ENCODE data around the gene CCDC33. TPM values are rescaled to one million over a fixed set of nuclear protein-coding genes. Genes with fewer than 3 reads are reported as not detected.
A peak's percentile ranks its signal among the peaks of the same experiment; 100 is the strongest.

The CCDC33 gene
- total and polyA plus RNA-seq, 10 of the 15 experiments (the other 5 are each of a cell fraction or from before 2014, with no cell fraction given): 0.57 to 5.8 (median 4.3) TPM

DNA sequence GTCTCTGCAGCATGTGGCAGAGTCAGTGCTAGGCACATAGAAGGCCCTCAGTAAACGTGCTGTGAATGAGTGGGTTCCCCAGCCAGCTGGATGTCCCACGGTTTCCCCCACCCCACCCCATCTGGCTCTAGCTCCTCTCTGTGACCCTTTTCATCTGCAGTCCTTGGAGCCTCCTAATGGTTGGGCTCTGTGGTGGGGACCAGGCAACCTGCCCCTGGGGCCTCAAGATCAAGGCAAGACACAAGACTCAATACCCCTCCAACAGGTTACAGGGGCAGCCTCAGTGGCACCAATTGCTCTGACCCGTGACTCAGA, 148.4 kb downstream of the CCDC33 start (continued):
- TF ChIP-seq, protein P1, sequence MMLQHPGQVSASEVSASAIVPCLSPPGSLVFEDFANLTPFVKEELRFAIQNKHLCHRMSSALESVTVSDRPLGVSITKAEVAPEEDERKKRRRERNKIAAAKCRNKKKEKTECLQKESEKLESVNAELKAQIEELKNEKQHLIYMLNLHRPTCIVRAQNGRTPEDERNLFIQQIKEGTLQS (IDR thresholded peaks at IDR 0.05; ENCODE audit: borderline replicate concordance, extremely low read depth, low read depth, low read length): no peak
- TF ChIP-seq NFYB (IDR thresholded peaks at IDR 0.05; ENCODE audit: insufficient read depth, low read depth, low read length) (no peak), BACH1 (IDR thresholded peaks at IDR 0.05; ENCODE audit: borderline replicate concordance) (peak; percentile 50; the same call in 1 of the 2 replicates), HDAC2 (IDR thresholded peaks at IDR 0.05) (no peak), USF2 (IDR thresholded peaks at IDR 0.05; ENCODE audit: borderline replicate concordance, low read depth, low read length) (no peak)

GRCh38 chr15:74384881-74385643, 148.9 kb downstream of the CCDC33 start:
- in situ Hi-C loops (cut with MboI): loop anchor here (5.0 kb wide), 2 partner anchors 52 to 157 kb away; partner anchors contain the start of gene ARID3B
- Histone ChIP-seq H3K9ac (ENCODE audit: control insufficient read depth, insufficient read depth, low read length) (peak overlapping the region; percentile 77), H3K79me2 (ENCODE audit: control insufficient read depth, insufficient read depth, low read length) (peaks cover 30% of the 10 kb centered on the region), H3K27ac (ENCODE audit: control insufficient read depth, insufficient read depth) (peak overlapping the region; percentile 97), H3K4me2 (ENCODE audit: control insufficient read depth, insufficient read depth) (peak overlapping the region; percentile 81), H3K9me3 (replicated peaks; ENCODE audit: control insufficient read depth, insufficient read depth, low read length) (no peaks in the 10 kb centered on the region), H4K20me1 (ENCODE audit: control insufficient read depth, insufficient read depth) (no peaks in the 10 kb centered on the region), H3K27me3 (replicated peaks in 1 of 2; ENCODE audit: control insufficient read depth in 2 of 2, insufficient read depth in 2 of 2, low read length in 1 of 2) (no peaks in the 10 kb centered on the region), H3K4me1 (ENCODE audit: control insufficient read depth, insufficient read depth, low read length) (peaks cover 65% of the 10 kb centered on the region), H3K36me3 (ENCODE audit: control insufficient read depth in 2 of 2, insufficient read depth in 2 of 2, low read length in 1 of 2) (no peaks in the 10 kb centered on the region; a peak in 1 of 4 replicates), H2AFZ (ENCODE audit: control insufficient read depth, low read depth, low read length) (no peak overlapping the region), H3K4me3 (peak overlapping the region; percentile 20; the same call in 1 of the 2 replicates)
- peak; percentile 82 for ATAC-seq
- whole genome bisulfite sequencing (ENCODE audit: insufficient coverage, insufficient replicate concordance, low lambda C conversion rate, missing lambda C conversion rate): 0% methylated on average over 7 of the region's 8 CpGs
- POLR2A ChIA-PET: interaction anchor here (0.5 to 15.8 kb wide), 19 partner anchors 10 to 403 kb away, joined by 3 to 302 read pairs (median 4); partner anchors contain the start of genes ARID3B, SEMA7A and UBL7
- intact Hi-C loops (cut with micrococcal nuclease; ENCODE audit: unreplicated experiment): loop anchor here (1.0 kb wide), 1 partner anchor 9 kb away; no protein-coding TSS in a partner anchor
- BruUV-seq (replicated peaks): no TSS peak
- RAD21 ChIA-PET (ENCODE audit: unreplicated experiment): interaction anchor here (0.6 to 7.4 kb wide), 25 partner anchors 9 to 566 kb away, joined by 3 to 262 read pairs (median 5); partner anchors contain the start of genes ARID3B, SEMA7A and UBL7
- CTCF ChIA-PET: interaction anchor here (0.9 to 21.7 kb wide), 15 partner anchors 10 to 403 kb away, joined by 3 to 655 read pairs (median 4); partner anchors contain the start of genes SEMA7A and UBL7
- peak; percentile 99 for FAIRE-seq
- SMC1A ChIA-PET (ENCODE audit: uncharacterized antibody, unreplicated experiment): interaction anchor here (0.6 to 21.3 kb wide), 18 partner anchors 10 to 485 kb away, joined by 3 to 544 read pairs (median 4); partner anchors contain the start of genes ARID3B, SEMA7A and UBL7
- DNase-seq (ENCODE audit: low read depth, low spot score): peak; percentile 95
- TF ChIP-seq ZBED1 (IDR thresholded peaks at IDR 0.05; ENCODE audit: borderline replicate concordance) (peak; percentile 84), BACH1 (IDR thresholded peaks at IDR 0.05; ENCODE audit: borderline replicate concordance) (0 out of 2 replicates have a peak, but pooled peaks have one; percentile 45), PAX8 (IDR thresholded peaks at IDR 0.05) (no peak), SKIL (IDR thresholded peaks at IDR 0.05; ENCODE audit: low read depth, poor library complexity, severe bottlenecking) (peak; percentile 74), RBBP5 (conservative IDR thresholded peaks at IDR 0.05) (no peak), NFXL1 (IDR thresholded peaks at IDR 0.05; ENCODE audit: borderline replicate concordance) (peak; percentile 95), HDAC2 (IDR thresholded peaks at IDR 0.05) (no peak), ZNF384 (IDR thresholded peaks at IDR 0.05; ENCODE audit: borderline replicate concordance, low read depth, low read length) (no peak), MTA2 (IDR thresholded peaks at IDR 0.05; ENCODE audit: low read depth) (peak; percentile 41; the same call in 1 of the 2 replicates), JUND (IDR thresholded peaks at IDR 0.05; ENCODE audit: low read depth, low read length) (peak; percentile 45; the same call in 1 of the 2 replicates), SUZ12 (IDR thresholded peaks at IDR 0.05; ENCODE audit: unreplicated experiment) (no peak), BHLHE40 (IDR thresholded peaks at IDR 0.05; ENCODE audit: borderline replicate concordance in 1 of 2, low read depth in 2 of 2, low read length in 1 of 2) (peak in 1 of 2 experiments; percentile 26; a peak in 1 of 4 replicates)
- TF ChIP-seq, protein P2, sequence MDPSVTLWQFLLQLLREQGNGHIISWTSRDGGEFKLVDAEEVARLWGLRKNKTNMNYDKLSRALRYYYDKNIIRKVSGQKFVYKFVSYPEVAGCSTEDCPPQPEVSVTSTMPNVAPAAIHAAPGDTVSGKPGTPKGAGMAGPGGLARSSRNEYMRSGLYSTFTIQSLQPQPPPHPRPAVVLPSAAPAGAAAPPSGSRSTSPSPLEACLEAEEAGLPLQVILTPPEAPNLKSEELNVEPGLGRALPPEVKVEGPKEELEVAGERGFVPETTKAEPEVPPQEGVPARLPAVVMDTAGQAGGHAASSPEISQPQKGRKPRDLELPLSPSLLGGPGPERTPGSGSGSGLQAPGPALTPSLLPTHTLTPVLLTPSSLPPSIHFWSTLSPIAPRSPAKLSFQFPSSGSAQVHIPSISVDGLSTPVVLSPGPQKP (IDR thresholded peaks at IDR 0.05; ENCODE audit: low read depth, low read length): no peak

Measured in GM12878 (cell line).